K562 (cell line): Measurements from ENCODE around the gene CNOT10. TPM values are rescaled to one million over a fixed set of nuclear protein-coding genes. Genes with fewer than 3 reads are reported as not detected.
A peak's percentile ranks its signal among the peaks of the same experiment; 100 is the strongest.

Source experiments
- ATAC-seq: fragments of 200-7000 bp; cut with Tn5 transposase; 3 replicates; pipeline ENCODE4 v1.9.1; 2020; ENCODE audit warnings: moderate library complexity
- BruUV-seq: library from RNA; stranded (reverse); fragments of 400-500 nt; replicated peaks from 2 replicates; lab custom pipeline; 2021; lab: Mats Ljungman, UMichigan
- CTCF ChIA-PET: fragments of 300-600 bp; formaldehyde crosslinking; extraction: SDS; loops from one replicate; lab custom pipeline; 2021; ENCODE audit warnings: low intra/inter-chr PET ratio; lab: Yijun Ruan, JAX
- POLR2A ChIA-PET: fragments of 300-600, 350-650 bp; sonication (Branson Sonifier 250); formaldehyde crosslinking; extraction: SDS; loops from one replicate; lab custom pipeline; 2021; ENCODE audit warnings: antibody characterized with exemption, inconsistent platforms; lab: Yijun Ruan, JAX
- DNase-seq, 4 experiments: peaks; one replicate each; pipeline versions ENCODE4 v3.0.0 to v3.0.0-alpha.2; 2011 to 2018; ENCODE audit warnings: low spot score in 3 of 4, mixed read lengths in 3 of 4; ENCODE audit errors: extremely low read depth in 1 of 4
- FAIRE-seq: peaks from 2 replicates; lab custom pipeline; 2011; peaks lifted over from hg19 to GRCh38; lab: Jason Lieb, UNC
- H2AFZ ChIP-seq: 2 replicates; pipeline ENCODE4 v1.6.0; 2011; ENCODE audit warnings: low read depth, low read length, control low read depth, inconsistent platforms
- H3K27ac ChIP-seq: fragments of 200-600 bp; 3 replicates; pipeline ENCODE4 v1.8.0; 2011; ENCODE audit warnings: low read depth, mild to moderate bottlenecking, control low read depth, inconsistent platforms, low read length, moderate library complexity, mixed read lengths; ENCODE audit errors: extremely low read depth
- H3K27me3 ChIP-seq, 2 experiments: fragments of 300-600 bp in 1 of 2; 2 replicates in 1 of 2; 3 replicates in 1 of 2; pipeline versions ENCODE4 v1.6.0 to v1.8.0; 2011; ENCODE audit warnings: inconsistent platforms in 2 of 2, low read length in 2 of 2, mild to moderate bottlenecking in 1 of 2, mixed read lengths in 1 of 2, moderate library complexity in 1 of 2; ENCODE audit not compliant: control insufficient read depth in 2 of 2, insufficient read depth in 2 of 2
- H3K36me3 ChIP-seq: fragments of 300-600 bp; 3 replicates; pipeline ENCODE4 v1.8.0; 2011; ENCODE audit warnings: mild to moderate bottlenecking, low read length, inconsistent platforms; ENCODE audit not compliant: control insufficient read depth, insufficient read depth
- H3K4me1 ChIP-seq, 2 experiments: fragments of 200-600 bp in 1 of 2; replicated peaks in 1 of 2; 2 replicates in 1 of 2; 3 replicates in 1 of 2; pipeline versions ENCODE4 v1.5.1 to v1.8.0; 2011; ENCODE audit warnings: inconsistent platforms in 2 of 2, low read length in 2 of 2, mild to moderate bottlenecking in 1 of 2, mixed read lengths in 1 of 2, moderate library complexity in 1 of 2; ENCODE audit not compliant: control insufficient read depth in 2 of 2, insufficient read depth in 2 of 2
- H3K4me2 ChIP-seq: 2 replicates; pipeline ENCODE4 v1.6.1; 2011; ENCODE audit warnings: low read length, control low read depth, inconsistent platforms, mixed read lengths; ENCODE audit not compliant: insufficient read depth
- H3K4me3 ChIP-seq: fragments of 200-600 bp; sonication (generic), shearing (Covaris generic); 2 replicates; pipeline ENCODE4 v1.5.1; 2016; ENCODE audit warnings: control low read depth, inconsistent platforms
- H3K79me2 ChIP-seq: fragments of 200-600 bp; 3 replicates; pipeline ENCODE4 v1.8.0; 2011; ENCODE audit warnings: low read length, inconsistent platforms; ENCODE audit not compliant: control insufficient read depth, insufficient read depth
- H3K9ac ChIP-seq, 2 experiments: 2 replicates each; pipeline versions ENCODE4 v1.6.0 to v1.6.1; 2011; ENCODE audit warnings: low read depth in 2 of 2, low read length in 2 of 2, control low read depth in 1 of 2, inconsistent platforms in 1 of 2, mild to moderate bottlenecking in 1 of 2, mixed read lengths in 1 of 2; ENCODE audit not compliant: insufficient read depth in 1 of 2
- H3K9me1 ChIP-seq: one replicate; pipeline ENCODE4 v1.6.0; 2011; ENCODE audit warnings: inconsistent platforms, mild to moderate bottlenecking, low read length, moderate library complexity; ENCODE audit not compliant: control insufficient read depth, insufficient read depth
- H3K9me3 ChIP-seq: replicated peaks from 2 replicates; pipeline ENCODE4 v1.5.1; 2011; ENCODE audit warnings: low read depth, low read length, inconsistent platforms; ENCODE audit not compliant: control insufficient read depth, insufficient read depth
- H4K20me1 ChIP-seq: replicated peaks from 2 replicates; pipeline ENCODE4 v1.6.1; 2011; ENCODE audit warnings: low read length, inconsistent platforms, mixed read lengths; ENCODE audit not compliant: control insufficient read depth, insufficient read depth
- CBX8 ChIP-seq: fragments of 200-600 bp; sonication (generic); IDR thresholded peaks from 2 replicates; pipeline ENCODE4 v1.6.1; 2012; ENCODE audit warnings: borderline replicate concordance, mixed run types, low read depth, mild to moderate bottlenecking, moderate library complexity, mixed read lengths, low read length, control low read depth, inconsistent platforms; ENCODE audit not compliant: poor library complexity, severe bottlenecking; ENCODE audit errors: extremely low read depth
- KAT8 ChIP-seq: fragments of 450-650 bp; IDR thresholded peaks from 2 replicates; pipeline ENCODE4 v1.6.1; 2016; ENCODE audit warnings: low read depth, mild to moderate bottlenecking
- RAD51 ChIP-seq: fragments of 450-650 bp; IDR thresholded peaks from 2 replicates; pipeline ENCODE4 v1.7.1; 2016; ENCODE audit warnings: low read depth, mild to moderate bottlenecking, borderline replicate concordance
- SAFB ChIP-seq: fragments of 200-400 bp; formaldehyde crosslinking; IDR thresholded peaks from 2 replicates; pipeline ENCODE4 v1.6.1; 2017; ENCODE audit warnings: low read depth, low read length, borderline replicate concordance
- ZNF668 ChIP-seq: fragments of 250-450 bp; sonication (Bioruptor Pico); IDR thresholded peaks from 2 replicates; pipeline ENCODE4 v1.8.0; 2022; ENCODE audit warnings: mild to moderate bottlenecking, inconsistent platforms
- WGBS: fragments of 100-300 bp; shearing (Covaris generic); methylation state at CpG from one replicate; pipeline ENCODE4 v1.1.6; 2016; ENCODE audit warnings: low coverage, mixed read lengths; ENCODE audit not compliant: insufficient coverage; ENCODE audit errors: missing lambda C conversion rate; 5-methylcytosine and 5-hydroxymethylcytosine counted together
- in situ Hi-C: fragments of 300-500 bp; cut with MboI; formaldehyde crosslinking; loops from 4 replicates; pipeline ENCODE4 v1.15.0; 2018; ENCODE audit warnings: inconsistent platforms, mixed read lengths
- intact Hi-C: fragments of 100-400 bp; cut with micrococcal nuclease; formaldehyde crosslinking; loops from 2 replicates; pipeline ENCODE4 v1.14.2; 2022
- polyA plus RNA-seq, 8 experiments: library from polyadenylated mRNA; depleted of rRNA in 4 of 8; stranded (reverse) in 5 of 8; unstranded in 3 of 8; fragments of >200 nt; fragmentation: Nextera tagmentation in 2 of 8; fragmentation: Illumina TruSeq in 1 of 8; extraction: Ambion mirVana in 2 of 8; extraction: Trizol in 1 of 8; gene quantifications; 2 replicates each; pipeline versions ENCODE4 v1.2.1 to v1.2.3, GENCODE V29; 2011 to 2014; ENCODE audit warnings: inconsistent platforms in 1 of 8, missing spikeins in 1 of 8
- total RNA-seq, 7 experiments: library from RNA; depleted of rRNA in 6 of 7; stranded (reverse); fragments of >200 nt in 6 of 7; fragmentation: Illumina TruSeq in 2 of 7; extraction: Trizol in 2 of 7; gene quantifications; 2 replicates each; pipeline versions ENCODE4 v1.2.1 to v1.2.3, GENCODE V29; 2011 to 2021; ENCODE audit warnings: low replicate concordance in 1 of 7
- TF ChIP-seq, protein P1 (sequence below): IDR thresholded peaks from 3 replicates; pipeline ENCODE4 v1.6.1; 2011; ENCODE audit warnings: borderline replicate concordance, mild to moderate bottlenecking, moderate library complexity; ENCODE audit not compliant: insufficient read length; ENCODE audit errors: extremely low read depth
- TF ChIP-seq, protein P2 (sequence below): fragments of 450-650 bp; IDR thresholded peaks from 2 replicates; pipeline ENCODE4 v1.6.1; 2016

The CNOT10 gene
- total and polyA plus RNA-seq, 9 of the 15 experiments (the other 6 are each of a cell fraction or from before 2014, with no cell fraction given) = 35.7 to 114 (median 81.9) TPM

- TF ChIP-seq SAFB (no peak), CBX8 (peak; percentile 26)
Observed at GRCh38 chr3:32815841-32816438, 131.0 kb downstream of the CNOT10 start (continued).

GRCh38 chr3:32816439-32817256, 131.7 kb downstream of the CNOT10 start:
- intact Hi-C loops (no loop called here), in situ Hi-C loops (no loop called here)
- Histone ChIP-seq H4K20me1 (no peaks in the 10 kb centered on the region), H3K4me2 (no peak overlapping the region), H3K9me3 (peaks cover 10% of the 10 kb centered on the region), H3K79me2 (no peaks in the 10 kb centered on the region), H3K27me3 (peaks cover 34 to 52% of the 10 kb centered on the region in 2 experiments)
- 75% methylated on average over 35 of the region's 85 CpGs for WGBS
- no peak for ATAC-seq
- TF ChIP-seq RAD51 (no peak), KAT8 (no peak), ZNF668 (no peak)
- TF ChIP-seq, protein P1, sequence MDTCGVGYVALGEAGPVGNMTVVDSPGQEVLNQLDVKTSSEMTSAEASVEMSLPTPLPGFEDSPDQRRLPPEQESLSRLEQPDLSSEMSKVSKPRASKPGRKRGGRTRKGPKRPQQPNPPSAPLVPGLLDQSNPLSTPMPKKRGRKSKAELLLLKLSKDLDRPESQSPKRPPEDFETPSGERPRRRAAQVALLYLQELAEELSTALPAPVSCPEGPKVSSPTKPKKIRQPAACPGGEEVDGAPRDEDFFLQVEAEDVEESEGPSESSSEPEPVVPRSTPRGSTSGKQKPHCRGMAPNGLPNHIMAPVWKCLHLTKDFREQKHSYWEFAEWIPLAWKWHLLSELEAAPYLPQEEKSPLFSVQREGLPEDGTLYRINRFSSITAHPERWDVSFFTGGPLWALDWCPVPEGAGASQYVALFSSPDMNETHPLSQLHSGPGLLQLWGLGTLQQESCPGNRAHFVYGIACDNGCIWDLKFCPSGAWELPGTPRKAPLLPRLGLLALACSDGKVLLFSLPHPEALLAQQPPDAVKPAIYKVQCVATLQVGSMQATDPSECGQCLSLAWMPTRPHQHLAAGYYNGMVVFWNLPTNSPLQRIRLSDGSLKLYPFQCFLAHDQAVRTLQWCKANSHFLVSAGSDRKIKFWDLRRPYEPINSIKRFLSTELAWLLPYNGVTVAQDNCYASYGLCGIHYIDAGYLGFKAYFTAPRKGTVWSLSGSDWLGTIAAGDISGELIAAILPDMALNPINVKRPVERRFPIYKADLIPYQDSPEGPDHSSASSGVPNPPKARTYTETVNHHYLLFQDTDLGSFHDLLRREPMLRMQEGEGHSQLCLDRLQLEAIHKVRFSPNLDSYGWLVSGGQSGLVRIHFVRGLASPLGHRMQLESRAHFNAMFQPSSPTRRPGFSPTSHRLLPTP = no peak
- TF ChIP-seq, protein P2, sequence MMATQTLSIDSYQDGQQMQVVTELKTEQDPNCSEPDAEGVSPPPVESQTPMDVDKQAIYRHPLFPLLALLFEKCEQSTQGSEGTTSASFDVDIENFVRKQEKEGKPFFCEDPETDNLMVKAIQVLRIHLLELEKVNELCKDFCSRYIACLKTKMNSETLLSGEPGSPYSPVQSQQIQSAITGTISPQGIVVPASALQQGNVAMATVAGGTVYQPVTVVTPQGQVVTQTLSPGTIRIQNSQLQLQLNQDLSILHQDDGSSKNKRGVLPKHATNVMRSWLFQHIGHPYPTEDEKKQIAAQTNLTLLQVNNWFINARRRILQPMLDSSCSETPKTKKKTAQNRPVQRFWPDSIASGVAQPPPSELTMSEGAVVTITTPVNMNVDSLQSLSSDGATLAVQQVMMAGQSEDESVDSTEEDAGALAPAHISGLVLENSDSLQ = no peak
- TF ChIP-seq, all 486 proteins: peak for 0
- Histone ChIP-seq H3K9ac (no peak overlapping the region), H2AFZ (no peak overlapping the region), H3K9me1 (no peaks in the 10 kb centered on the region), H3K36me3 (no peaks in the 10 kb centered on the region), H3K27ac (no peak overlapping the region), H3K4me1 (peaks cover 0 to 12% of the 10 kb centered on the region in 2 experiments; a peak in 2 of 5 replicates), H3K4me3 (no peak overlapping the region)
- CTCF ChIA-PET = no interaction called here
- DNase-seq (no peak), FAIRE-seq (no peak)
- POLR2A ChIA-PET = no interaction called here
- no TSS peak for BruUV-seq
